Stimulated activated CD4-positive, alpha-beta T cell treated with anti-CD3 and anti-CD28 coated beads, Interleukin-1b, Interleukin-23, amount 100 ng/mL, for 24 hours (primary cell): Measurements from ENCODE around the gene ZBTB4.

Experiments
- DNase-seq, 4 experiments: peaks; one replicate each; pipeline ENCODE4 v3.0.0-alpha.2; 2020; ENCODE audit warnings: low read depth in 4 of 4, low spot score in 1 of 4

The ZBTB4 gene

DNA sequence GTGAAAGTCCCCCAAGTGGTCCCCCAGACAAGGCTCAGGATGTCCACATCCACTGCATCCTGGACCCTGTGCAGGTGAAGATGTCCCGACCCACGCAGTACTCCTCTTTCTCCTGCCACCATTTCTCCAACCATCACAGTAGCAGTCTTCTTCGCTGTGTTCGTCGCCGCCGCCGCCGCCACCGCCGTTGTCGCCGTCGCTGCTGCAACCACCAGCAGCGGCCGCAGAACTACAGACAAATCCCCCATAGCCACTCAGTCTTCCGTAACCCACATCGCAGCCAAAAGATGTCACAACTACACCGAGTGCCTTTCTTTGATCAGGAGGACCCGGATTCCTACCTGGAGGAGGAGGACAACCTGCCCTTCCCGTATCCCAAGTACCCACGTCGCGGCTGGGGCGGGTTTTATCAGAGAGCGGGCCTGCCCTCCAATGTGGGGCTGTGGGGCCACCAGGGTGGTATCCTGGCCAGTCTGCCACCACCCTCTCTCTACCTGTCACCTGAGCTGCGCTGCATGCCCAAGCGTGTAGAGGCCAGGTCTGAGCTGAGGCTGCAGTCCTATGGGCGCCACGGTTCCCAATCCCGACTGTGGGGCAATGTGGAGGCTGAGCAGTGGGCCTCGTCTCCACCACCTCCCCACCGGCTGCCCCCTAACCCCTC is 53.1 kb downstream of the ZBTB4 start:
- no peak for DNase-seq

- DNase-seq: no peak
These were observed 53.7 kb downstream of the ZBTB4 start for GRCh38 chr17:7425756-7426155.

DNA sequence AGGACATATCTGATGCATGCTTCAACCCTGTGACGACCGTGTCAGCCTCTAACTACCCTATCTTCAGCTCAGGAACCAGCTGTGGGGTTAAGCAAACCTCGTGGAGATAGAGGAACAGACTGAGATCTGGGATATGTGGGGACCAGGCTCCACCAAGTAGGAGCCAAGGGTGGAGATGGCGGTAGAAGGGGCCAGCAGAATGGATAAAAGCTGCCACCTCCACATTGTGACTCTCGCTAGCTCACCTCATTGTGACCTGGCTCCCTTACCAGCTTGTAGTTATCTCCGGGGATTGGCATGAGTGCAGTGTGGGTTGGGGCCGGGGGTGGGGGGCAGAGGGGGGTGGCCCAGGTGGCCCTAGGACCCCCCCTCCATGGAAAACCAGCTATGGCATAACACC is 54.1 kb downstream of the ZBTB4 start, which contains the start of gene SPEM2:
Gene SPEM2, plus strand, starts transcription at position 301 of the 400 bp plus-strand sequence. Its CDS starts 73 bp downstream, at position 374.
- DNase-seq: no peak

GRCh38 chr17:7423679-7424078 is 55.8 kb downstream of the ZBTB4 start:
- DNase-seq: no peak

DNA sequence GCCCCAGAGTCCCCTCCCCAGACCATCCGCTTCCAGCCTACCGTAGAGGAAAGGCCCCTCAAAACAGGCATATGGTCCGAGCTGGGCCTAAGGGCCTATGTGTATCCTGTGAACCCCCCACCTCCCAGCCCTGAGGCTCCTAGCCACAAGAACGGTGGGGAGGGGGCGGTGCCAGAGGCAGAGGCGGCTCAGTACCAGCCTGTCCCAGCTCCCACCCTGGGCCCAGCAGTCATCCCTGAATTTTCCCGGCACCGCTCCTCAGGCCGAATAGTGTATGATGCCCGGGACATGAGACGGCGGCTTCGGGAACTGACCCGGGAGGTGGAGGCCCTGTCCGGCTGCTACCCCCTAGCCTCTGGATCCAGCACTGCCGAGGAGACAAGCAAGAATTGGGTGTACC is 58.2 kb downstream of the ZBTB4 start:
- DNase-seq: no peak

DNA sequence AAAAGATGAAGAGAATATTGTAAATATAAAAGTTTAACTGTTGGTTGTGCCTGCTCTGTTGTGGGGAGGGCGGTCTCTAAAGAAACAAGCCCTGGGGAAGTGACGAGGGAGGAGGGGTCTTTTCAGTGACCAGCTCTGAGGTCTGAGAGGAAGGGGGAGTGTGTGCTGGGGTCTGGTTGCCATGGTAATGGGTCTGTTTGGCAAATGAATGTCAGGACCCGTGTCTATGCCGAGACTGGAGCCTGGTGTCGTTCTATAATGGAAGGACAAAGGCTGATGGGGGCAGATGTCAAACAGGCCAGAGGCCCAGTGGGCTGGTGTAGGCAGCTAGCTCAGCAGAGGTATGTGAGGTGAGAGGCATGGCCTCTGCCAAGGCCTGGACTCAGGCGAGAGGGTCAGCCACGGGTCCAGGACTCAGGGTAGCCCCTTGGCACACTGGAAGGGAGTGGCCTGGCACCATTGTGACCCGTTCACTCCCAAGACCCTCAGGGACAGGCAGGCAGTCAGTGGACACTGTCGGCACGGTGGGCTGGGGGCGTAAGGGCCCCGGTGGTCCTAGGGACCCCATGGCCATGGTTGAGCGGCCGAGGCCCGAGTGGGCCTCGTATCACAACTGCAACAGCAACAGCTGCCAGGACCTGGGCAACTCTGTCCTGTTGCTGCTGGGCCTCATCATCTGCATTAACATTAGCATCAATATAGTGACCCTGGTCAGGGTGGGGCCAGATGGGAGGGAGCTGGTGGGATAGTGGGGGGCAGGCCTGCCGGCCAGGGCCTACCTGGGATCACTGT is 59.4 kb downstream of the ZBTB4 start, which contains the start of gene SPEM1:
Gene SPEM1, plus strand, starts transcription at position 506 of the 792 bp plus-strand sequence. Its CDS starts 61 bp downstream, at position 567.
- no peak for DNase-seq

GRCh38 chr17:7418472-7419152 is 60.8 kb downstream of the ZBTB4 start:
- DNase-seq: no peak

- DNase-seq: no peak
These were observed 62.3 kb downstream of the ZBTB4 start for GRCh38 chr17:7417056-7417655.

DNA sequence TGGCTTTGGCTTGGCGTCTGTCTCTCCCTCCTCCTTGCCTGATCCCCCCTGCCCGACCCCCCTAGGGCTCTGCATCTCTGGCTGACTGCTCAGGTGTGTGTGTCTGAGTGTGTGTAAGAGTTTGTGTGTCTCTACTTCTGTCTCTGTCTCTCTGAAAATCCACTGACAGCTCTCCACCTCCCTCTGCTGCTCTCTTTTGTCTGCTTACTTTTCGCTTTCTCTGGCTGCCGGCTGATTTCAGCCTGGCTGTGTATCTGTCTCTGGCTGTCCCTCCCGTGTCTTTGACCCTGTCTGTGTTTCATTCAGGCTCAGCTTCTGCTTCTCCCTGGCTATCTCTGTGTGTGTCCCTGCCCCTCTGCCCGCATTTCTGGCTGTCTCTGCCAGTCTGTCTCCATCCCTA is 63.1 kb downstream of the ZBTB4 start:
- DNase-seq: no peak

DNA sequence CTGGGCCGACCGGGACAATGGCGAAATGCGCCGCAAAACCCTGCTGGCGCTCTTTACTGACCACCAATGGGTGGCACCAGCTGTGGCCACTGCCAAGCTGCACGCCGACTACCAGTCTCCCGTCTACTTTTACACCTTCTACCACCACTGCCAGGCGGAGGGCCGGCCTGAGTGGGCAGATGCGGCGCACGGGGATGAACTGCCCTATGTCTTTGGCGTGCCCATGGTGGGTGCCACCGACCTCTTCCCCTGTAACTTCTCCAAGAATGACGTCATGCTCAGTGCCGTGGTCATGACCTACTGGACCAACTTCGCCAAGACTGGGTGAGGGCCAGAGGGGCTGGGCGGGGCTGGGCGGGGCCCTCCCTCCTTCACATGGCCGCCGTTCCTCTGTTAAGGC is 63.6 kb downstream of the ZBTB4 start:
- DNase-seq: no peak

GRCh38 chr17:7414837-7415236 is 64.6 kb downstream of the ZBTB4 start:
- DNase-seq: no peak

DNA sequence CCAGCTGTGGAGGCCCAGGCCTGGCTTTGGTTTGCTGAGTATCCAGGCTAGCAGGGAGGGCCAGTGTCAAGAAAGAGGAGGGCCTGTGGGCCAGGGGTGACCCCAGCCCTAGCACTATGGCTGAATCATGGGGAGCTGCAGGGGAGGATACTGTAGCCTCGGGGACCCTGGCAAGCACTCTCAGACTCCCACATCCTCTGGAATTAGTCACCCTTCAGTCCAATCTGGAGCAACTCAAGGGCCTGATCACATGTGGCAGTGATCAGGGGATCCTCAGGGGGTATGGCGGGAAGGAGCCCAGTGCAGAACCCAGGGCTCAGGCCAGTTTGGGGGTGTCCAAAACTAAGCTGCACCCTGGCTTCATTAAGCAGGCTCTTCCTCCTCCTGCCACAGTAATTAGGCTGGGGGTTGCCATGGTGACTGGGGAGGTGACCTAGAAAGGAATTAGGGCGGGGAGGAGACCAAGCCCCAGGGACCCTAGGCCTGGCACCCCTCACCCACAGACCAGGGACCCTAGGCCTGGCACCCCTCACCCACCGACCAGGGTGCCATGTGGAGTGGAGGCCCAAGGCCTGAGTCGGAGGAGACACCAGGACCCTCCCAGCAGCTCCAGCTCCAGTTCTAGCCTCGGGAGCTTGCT is 66.0 kb downstream of the ZBTB4 start:
- no peak for DNase-seq

DNA sequence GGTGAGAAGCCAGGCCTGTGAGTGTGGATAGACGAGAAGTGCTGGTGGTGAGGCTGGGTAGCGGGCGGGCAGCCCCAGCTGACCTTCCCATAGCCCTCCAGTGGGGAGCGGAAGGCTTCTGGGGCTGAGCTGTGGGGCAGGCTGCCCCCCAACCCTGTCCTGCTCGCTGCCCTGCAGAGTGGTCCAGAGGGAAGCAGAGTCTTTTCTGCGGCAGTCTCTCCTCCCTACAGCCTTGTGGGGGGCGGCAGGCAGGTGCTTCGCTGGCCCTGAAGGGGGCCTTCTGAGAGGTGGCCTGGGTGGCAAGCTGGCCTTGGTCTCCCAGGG is 68.0 kb downstream of the ZBTB4 start:
- DNase-seq: no peak

- DNase-seq: no peak
These were observed 68.6 kb downstream of the ZBTB4 start for GRCh38 chr17:7410634-7411426.

- DNase-seq: no peak
These were observed 69.7 kb downstream of the ZBTB4 start for GRCh38 chr17:7409716-7410115.
